Measurements from ENCODE around the gene FAM25G. TPM values are rescaled to one million over a fixed set of nuclear protein-coding genes. Genes with fewer than 3 reads are reported as not detected.

The FAM25G gene
- total RNA-seq, 1 experiment from 2014 or later: not detected

DNA sequence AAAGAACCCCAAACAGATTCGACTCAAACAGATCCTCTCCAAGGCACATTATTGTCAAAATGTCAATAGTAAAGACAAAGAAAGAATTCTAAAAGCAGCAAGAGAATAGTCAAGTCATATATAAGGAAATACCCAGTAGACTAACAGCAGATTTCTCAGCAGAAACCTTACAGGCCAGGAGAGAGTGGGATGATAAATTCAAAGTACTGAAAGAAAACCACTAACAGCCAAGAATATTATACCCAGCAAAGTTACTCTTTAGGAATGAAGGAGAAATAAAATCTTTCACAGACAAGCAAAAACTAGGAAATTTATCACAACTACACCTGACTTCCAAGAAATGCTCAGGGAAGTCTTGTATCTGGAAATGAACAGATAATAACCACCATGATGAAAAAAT is 45.8 kb downstream of the FAM25G start:
- intact Hi-C loops (cut with micrococcal nuclease; ENCODE audit: unreplicated experiment): no loop called here
- CTCF ChIA-PET: no interaction called here
- POLR2A ChIA-PET: no interaction called here
- H3K4me3 ChIP-seq (ENCODE audit: low read depth in 2 of 2, low read length in 2 of 2): no peak overlapping the region
- DNase-seq (ENCODE audit: low read depth, low spot score): no peak
- no peaks in the 10 kb centered on the region for H3K27me3 ChIP-seq (ENCODE audit: control insufficient read depth, insufficient read depth, low read length)
- in situ Hi-C loops (cut with HindIII; ENCODE audit: low pct_unique_long_range_greater_than_20kb, low sequenced_read_pairs): no loop called here
- TF ChIP-seq, protein P1, sequence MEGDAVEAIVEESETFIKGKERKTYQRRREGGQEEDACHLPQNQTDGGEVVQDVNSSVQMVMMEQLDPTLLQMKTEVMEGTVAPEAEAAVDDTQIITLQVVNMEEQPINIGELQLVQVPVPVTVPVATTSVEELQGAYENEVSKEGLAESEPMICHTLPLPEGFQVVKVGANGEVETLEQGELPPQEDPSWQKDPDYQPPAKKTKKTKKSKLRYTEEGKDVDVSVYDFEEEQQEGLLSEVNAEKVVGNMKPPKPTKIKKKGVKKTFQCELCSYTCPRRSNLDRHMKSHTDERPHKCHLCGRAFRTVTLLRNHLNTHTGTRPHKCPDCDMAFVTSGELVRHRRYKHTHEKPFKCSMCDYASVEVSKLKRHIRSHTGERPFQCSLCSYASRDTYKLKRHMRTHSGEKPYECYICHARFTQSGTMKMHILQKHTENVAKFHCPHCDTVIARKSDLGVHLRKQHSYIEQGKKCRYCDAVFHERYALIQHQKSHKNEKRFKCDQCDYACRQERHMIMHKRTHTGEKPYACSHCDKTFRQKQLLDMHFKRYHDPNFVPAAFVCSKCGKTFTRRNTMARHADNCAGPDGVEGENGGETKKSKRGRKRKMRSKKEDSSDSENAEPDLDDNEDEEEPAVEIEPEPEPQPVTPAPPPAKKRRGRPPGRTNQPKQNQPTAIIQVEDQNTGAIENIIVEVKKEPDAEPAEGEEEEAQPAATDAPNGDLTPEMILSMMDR (IDR thresholded peaks at IDR 0.05): no peak
- TF ChIP-seq SIN3A (IDR thresholded peaks at IDR 0.05; ENCODE audit: borderline replicate concordance, insufficient read depth, low read depth, low read length) (no peak), POLR2AphosphoS5 (IDR thresholded peaks at IDR 0.05; ENCODE audit: low read depth, low read length) (no peak), TCF7L2 (IDR thresholded peaks at IDR 0.05; ENCODE audit: low read depth, low read length) (no peak)
- TF ChIP-seq, protein P2, sequence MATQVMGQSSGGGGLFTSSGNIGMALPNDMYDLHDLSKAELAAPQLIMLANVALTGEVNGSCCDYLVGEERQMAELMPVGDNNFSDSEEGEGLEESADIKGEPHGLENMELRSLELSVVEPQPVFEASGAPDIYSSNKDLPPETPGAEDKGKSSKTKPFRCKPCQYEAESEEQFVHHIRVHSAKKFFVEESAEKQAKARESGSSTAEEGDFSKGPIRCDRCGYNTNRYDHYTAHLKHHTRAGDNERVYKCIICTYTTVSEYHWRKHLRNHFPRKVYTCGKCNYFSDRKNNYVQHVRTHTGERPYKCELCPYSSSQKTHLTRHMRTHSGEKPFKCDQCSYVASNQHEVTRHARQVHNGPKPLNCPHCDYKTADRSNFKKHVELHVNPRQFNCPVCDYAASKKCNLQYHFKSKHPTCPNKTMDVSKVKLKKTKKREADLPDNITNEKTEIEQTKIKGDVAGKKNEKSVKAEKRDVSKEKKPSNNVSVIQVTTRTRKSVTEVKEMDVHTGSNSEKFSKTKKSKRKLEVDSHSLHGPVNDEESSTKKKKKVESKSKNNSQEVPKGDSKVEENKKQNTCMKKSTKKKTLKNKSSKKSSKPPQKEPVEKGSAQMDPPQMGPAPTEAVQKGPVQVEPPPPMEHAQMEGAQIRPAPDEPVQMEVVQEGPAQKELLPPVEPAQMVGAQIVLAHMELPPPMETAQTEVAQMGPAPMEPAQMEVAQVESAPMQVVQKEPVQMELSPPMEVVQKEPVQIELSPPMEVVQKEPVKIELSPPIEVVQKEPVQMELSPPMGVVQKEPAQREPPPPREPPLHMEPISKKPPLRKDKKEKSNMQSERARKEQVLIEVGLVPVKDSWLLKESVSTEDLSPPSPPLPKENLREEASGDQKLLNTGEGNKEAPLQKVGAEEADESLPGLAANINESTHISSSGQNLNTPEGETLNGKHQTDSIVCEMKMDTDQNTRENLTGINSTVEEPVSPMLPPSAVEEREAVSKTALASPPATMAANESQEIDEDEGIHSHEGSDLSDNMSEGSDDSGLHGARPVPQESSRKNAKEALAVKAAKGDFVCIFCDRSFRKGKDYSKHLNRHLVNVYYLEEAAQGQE (IDR thresholded peaks at IDR 0.05; ENCODE audit: insufficient read depth in 1 of 2, low read depth in 2 of 2, low read length in 1 of 2): no peak
- no peak for ATAC-seq
- H3K36me3 ChIP-seq (ENCODE audit: control insufficient read depth, insufficient read depth, low read length): no peaks in the 10 kb centered on the region
- no peak overlapping the region for H3K27ac ChIP-seq (ENCODE audit: low read length)
- H3K4me1 ChIP-seq (ENCODE audit: control insufficient read depth, insufficient read depth, low read length): no peaks in the 10 kb centered on the region
- BruUV-seq (replicated peaks): no TSS peak
- 0 out of 2 replicates have a peak, but pooled peaks cover 3% of the 10 kb centered on the region for H3K9me3 ChIP-seq (ENCODE audit: control insufficient read depth, insufficient read depth, low read depth, low read length)

DNA sequence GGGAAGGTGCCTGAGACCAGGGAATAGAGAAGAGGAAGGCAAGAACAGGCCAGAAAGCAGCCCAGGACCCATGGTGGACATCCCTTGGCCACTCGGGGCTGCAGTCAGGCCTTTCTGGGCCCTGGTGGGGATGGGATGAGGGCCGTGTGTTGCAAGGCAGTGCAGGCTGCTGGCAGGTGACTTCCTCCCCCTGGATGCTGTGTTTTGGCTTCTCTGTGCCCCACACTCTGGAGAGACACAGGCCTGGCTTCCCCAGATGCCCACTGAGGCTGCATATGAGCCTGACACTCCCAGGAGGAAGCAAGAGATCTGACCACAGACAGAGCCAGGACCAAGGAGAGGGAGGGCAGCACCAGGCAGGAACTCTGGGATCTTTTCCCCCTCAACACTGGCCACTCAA is 47.5 kb downstream of the FAM25G start:
- no peak for ATAC-seq
- ChIA-PET CTCF (interaction anchor here (0.7 kb wide), 1 partner anchor 399 kb away, joined by 3 read pairs; no protein-coding TSS in a partner anchor), POLR2A (no interaction called here)
- intact Hi-C loops (cut with micrococcal nuclease; ENCODE audit: unreplicated experiment): no loop called here
- H3K4me1 ChIP-seq (ENCODE audit: control insufficient read depth, insufficient read depth, low read length): no peaks in the 10 kb centered on the region
- 0 out of 2 replicates have a peak, but pooled peaks cover 3% of the 10 kb centered on the region for H3K9me3 ChIP-seq (ENCODE audit: control insufficient read depth, insufficient read depth, low read depth, low read length)
- no TSS peak for BruUV-seq (replicated peaks)
- H3K27me3 ChIP-seq (ENCODE audit: control insufficient read depth, insufficient read depth, low read length): no peaks in the 10 kb centered on the region
- TF ChIP-seq SIN3A (IDR thresholded peaks at IDR 0.05; ENCODE audit: borderline replicate concordance, insufficient read depth, low read depth, low read length): no peak
- in situ Hi-C loops (cut with HindIII; ENCODE audit: low pct_unique_long_range_greater_than_20kb, low sequenced_read_pairs): no loop called here
- no peak overlapping the region for H3K4me3 ChIP-seq (ENCODE audit: low read depth in 2 of 2, low read length in 2 of 2)
- H3K27ac ChIP-seq (ENCODE audit: low read length): no peak overlapping the region
- H3K36me3 ChIP-seq (ENCODE audit: control insufficient read depth, insufficient read depth, low read length): no peaks in the 10 kb centered on the region
- no peak for DNase-seq (ENCODE audit: low read depth, low spot score)

DNA sequence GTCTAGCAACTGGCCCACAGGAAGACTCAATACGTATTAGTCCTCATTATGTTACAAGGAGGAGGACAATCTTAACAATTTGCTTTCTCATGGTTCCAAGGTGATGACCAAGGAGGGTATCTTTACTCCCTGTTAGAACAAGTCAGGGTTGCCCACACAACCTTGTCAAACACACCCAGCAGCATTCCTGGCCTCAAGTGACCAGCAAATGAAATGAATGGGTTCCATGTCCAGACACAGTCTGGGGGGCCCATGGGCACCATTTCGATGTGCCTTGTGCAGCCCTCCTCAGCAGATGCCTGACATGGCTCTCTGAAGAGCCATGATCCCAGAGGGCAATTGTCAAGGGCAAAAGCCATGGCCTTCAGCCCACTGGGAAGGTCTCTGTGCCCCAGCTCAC is 48.4 kb downstream of the FAM25G start:
- TF ChIP-seq POLR2AphosphoS5 (IDR thresholded peaks at IDR 0.05; ENCODE audit: low read depth, low read length): no peak
- TF ChIP-seq, protein P1 (IDR thresholded peaks at IDR 0.05): no peak
- TF ChIP-seq, protein P2 (IDR thresholded peaks at IDR 0.05; ENCODE audit: insufficient read depth in 1 of 2, low read depth in 2 of 2, low read length in 1 of 2): no peak
- Histone ChIP-seq H3K9me3 (ENCODE audit: control insufficient read depth, insufficient read depth, low read depth, low read length) (peaks cover 3% of the 10 kb centered on the region; the same call in 1 of the 2 replicates), H3K27me3 (ENCODE audit: control insufficient read depth, insufficient read depth, low read length) (no peaks in the 10 kb centered on the region), H3K4me1 (ENCODE audit: control insufficient read depth, insufficient read depth, low read length) (no peaks in the 10 kb centered on the region), H3K36me3 (ENCODE audit: control insufficient read depth, insufficient read depth, low read length) (no peaks in the 10 kb centered on the region), H3K27ac (ENCODE audit: low read length) (no peak overlapping the region), H3K4me3 (ENCODE audit: low read depth in 2 of 2, low read length in 2 of 2) (no peak overlapping the region)
- in situ Hi-C loops (cut with HindIII; ENCODE audit: low pct_unique_long_range_greater_than_20kb, low sequenced_read_pairs): no loop called here
- intact Hi-C loops (cut with micrococcal nuclease; ENCODE audit: unreplicated experiment): no loop called here
- no TSS peak for BruUV-seq (replicated peaks)
- ChIA-PET CTCF (no interaction called here), POLR2A (no interaction called here)
- DNase-seq (ENCODE audit: low read depth, low spot score): no peak
- ATAC-seq: no peak
